Erythroblast (primary cell): ENCODE measurements around the gene KCNH1.

Experiments
- GATA1 ChIP-seq: IDR thresholded peaks from 2 replicates; pipeline ENCODE4 v1.6.1; 2011; ENCODE audit warnings: low read depth, mild to moderate bottlenecking, control low read depth, low read length, moderate library complexity
- POLR2A ChIP-seq: IDR thresholded peaks from 2 replicates; pipeline ENCODE4 v1.6.1; 2011; ENCODE audit warnings: mild to moderate bottlenecking, low read length

DNA sequence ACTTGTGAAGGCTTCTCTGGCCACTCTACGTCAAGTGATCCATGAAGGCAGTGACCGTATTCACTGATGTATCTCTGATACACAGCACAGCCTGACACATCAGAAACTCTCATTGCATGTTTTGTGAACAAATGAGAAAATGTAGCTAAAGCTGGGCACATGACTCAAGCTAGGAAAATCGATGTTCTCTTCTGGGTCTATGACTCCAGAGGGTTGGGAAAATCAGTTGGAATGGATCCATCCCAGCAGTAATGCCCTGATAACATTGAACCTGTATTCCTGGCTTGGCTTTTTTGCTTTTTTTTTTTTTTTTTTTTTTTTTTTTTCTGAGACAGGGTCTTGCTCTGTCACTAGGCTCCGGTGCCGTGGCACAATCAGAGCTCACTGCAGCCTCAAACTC lies 395.7 kb downstream of the KCNH1 start:
- no peak for TF ChIP-seq POLR2A
- no peak for TF ChIP-seq GATA1
